Erythroblast (primary cell): ENCODE data around the gene ZNF544.
A peak's percentile ranks its signal among the peaks of the same experiment; 100 is the strongest.

Experiments
- GATA1 ChIP-seq: IDR thresholded peaks from 2 replicates; pipeline ENCODE4 v1.6.1; 2011; ENCODE audit warnings: low read depth, mild to moderate bottlenecking, control low read depth, low read length, moderate library complexity
- POLR2A ChIP-seq: IDR thresholded peaks from 2 replicates; pipeline ENCODE4 v1.6.1; 2011; ENCODE audit warnings: mild to moderate bottlenecking, low read length

DNA sequence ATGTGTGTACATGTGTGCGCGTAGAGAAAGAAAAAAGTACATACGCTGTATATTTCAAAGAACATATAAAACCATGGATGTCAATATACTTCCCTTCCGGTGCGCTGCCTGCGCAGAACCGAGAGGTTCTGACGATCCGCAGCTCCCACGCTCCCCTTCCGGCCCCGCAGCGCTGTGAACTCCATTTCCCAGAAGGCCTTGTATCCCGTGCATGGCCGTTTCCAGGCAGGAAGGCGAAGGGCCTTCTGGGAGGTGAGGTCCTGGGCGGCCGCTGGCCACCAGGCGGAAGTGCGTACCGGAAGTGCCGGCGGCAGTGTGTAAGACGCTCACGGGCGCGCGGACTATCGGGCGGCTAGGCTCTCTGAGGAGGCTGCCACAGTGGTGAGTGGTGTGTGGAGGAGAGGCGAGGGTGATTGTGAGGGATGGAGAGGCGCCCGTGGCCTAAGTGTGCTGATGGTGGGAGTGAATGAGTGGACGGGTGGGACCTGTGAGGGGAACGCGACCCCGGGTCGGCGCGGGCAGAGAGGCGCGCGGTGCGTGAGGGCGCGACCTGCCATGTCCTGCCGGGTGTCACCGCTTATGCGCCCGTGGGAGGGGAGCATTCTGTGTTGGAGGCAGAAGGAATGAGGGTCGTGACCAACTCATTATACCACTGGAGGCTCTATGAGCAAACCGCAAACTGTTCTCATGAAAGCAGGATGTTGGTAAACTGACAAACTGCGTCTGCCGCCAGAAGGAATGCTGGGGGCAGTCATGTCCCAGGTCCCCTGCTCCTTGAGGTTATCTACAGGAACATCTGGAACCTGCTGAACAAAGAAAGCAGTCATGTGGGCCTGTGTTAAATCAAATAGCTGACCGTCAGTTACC is 76.6 kb downstream of the ZNF544 start, which contains the start of gene ERVK3-1:
- TF ChIP-seq POLR2A, result peak; percentile 96
- no peak for TF ChIP-seq GATA1
